ENCODE data around the gene GRID1.
"Not testable (repeated sequence)": the region's sequence is repeated elsewhere in the genome, so short reads cannot be mapped to it uniquely, and the experiment has no call there.

Gene GRID1

DNA sequence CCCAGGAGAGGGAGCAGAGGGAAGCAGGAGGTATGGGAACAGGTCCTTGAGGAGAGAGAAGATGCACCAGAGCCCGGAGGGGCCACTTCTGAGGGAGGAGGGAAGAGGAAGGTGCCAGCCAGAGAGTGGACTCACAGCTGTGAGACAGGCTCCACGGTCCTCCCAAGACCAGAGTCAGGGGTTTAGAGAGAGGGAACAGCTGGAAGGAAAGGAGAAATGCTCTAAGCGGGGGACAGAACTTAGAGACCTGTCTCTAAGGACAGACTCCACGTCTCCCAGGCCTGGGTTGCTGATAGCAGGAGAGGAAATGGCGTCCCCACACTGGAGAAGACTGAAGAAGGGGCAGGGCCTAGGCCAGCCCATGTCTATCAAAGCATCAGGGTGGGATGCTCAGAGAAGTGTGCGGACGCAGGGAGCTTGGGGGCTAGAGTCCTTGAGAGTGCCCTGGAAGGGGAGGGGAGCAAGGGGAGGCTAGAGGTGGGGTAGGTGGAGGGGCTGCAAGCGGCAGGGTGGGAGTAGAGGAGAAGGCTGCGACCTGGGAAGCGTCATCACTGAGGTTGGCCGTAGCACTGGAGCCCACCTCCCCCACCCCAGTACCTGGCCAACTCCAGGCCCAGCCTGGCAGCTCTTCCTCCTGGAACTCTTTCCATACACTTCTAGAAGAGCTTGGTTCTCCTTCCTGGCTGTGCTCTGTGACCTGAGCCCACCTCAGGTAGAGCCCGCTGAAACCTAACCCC lies 25.6 kb upstream of the GRID1 start:
- DNase-seq = no peak

DNA sequence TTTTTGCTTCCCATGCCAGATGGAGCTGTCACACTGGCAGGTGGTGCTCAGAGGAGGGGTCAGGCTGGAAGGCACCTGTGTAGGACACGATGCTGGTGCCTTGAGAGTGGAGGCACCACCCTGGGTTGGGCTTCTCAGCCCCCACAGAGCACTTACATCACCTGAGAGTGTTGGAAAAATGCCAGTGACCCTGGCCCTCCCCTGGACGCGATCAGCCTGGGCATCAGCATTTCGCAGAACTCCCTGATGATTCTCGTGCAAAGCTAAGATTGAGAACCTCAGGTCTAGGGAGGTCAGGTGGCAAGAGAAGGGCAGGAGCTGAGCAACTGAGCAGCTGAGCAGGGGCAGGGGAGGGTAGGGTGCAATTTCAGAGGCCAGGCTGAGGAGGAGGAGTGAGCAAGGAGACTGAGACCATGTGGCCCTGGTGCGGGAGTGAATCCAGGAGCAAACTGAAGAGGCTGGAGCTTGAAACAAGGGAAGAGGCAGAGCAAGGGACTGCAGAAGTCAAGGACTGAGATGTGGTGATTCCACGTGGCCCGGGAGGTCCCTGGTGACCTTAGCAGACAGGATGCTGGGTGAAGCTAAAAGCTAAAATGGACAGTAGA lies 24.7 kb upstream of the GRID1 start:
- DNase-seq = no peak

DNA sequence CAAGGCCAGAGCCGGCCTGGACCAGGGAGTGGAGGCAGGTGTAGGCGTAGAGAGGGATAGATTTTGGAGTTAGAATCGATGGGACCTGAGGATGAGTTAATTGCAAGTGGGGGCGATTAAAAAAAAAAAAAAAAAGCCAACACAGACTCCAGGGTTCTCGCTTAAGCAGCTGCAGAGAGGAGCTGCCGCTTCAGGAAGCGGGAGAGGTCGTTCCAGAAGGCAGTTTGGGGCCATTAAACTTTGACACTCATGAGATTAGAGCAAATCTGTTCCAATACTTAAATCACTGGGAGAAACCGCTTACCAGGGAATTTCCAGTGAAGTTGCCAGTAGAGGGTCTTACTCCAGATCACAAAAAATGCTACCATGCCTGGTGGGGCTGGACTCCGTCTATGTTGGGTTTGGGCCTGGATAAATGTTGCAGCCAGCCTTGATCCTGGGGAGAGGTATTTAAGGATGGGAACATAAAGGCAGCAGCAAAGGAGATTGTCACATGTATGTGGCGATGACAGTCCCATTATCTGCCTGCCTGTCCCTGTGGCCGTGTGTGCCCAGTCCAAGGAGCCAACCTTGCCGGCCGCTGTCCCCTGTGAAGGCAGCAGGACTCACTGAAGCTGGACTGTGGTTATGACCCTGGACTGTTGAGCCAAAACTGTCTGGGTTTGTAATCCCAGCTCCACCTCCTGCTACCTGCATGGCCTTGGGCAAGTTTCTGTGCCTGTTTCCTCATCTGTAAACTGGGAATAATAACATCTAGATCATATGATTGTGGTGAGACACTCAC lies 23.9 kb upstream of the GRID1 start:
- no peak for DNase-seq

DNA sequence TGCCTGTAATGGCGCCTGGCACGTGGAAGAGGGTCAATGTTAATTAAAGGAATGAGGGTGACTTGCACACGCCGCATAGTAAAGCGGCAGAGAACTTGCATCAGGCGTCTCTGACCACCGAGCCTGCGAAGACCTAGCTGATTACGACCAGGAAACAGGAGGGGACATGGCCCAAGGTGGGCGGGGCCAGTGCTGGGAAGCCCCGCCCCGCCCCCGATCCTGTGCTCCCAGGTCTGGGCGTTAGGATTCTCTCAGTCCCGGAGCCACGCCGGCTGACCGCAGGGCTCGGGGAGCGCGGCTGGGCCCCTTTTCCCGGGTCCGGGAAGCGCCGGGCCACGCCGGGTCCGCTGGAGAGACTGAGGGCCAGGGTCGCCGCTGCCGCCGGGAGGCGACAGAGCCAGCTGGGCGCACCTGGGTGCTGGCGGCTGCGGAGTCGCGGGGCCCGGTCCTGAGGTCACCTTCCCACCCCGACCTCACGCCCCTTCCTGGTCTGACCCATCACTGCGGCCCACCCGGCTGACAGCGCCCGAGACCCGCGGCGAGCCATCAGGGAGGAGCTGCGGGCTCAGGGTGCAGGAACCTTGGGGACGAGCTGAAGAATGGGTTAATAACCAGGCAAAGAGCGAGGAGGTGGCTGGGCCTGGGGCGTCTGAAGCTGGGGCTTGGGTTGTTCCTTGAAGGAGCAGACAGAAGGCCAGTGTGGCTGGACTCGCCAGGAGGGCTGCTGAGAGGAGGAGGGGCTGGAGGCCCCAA lies 23.0 kb upstream of the GRID1 start:
- no peak for DNase-seq

DNA sequence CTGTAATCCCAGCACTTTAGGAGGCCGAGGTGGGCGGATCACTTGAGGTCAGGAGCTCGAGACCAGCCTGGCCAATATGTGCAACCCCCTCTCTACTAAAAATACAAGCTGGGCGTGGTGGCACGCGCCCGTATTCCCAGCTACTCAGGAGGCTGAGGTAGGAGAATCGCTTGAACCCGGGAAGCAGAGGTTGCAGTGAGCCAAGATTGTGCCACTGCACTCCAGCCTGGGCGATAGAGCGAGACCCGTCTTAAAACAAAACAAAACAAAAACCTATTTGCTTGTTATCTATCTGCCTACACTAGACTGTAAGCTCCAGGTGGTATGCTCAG lies 22.5 kb upstream of the GRID1 start:
- not testable (repeated sequence) for DNase-seq

DNA sequence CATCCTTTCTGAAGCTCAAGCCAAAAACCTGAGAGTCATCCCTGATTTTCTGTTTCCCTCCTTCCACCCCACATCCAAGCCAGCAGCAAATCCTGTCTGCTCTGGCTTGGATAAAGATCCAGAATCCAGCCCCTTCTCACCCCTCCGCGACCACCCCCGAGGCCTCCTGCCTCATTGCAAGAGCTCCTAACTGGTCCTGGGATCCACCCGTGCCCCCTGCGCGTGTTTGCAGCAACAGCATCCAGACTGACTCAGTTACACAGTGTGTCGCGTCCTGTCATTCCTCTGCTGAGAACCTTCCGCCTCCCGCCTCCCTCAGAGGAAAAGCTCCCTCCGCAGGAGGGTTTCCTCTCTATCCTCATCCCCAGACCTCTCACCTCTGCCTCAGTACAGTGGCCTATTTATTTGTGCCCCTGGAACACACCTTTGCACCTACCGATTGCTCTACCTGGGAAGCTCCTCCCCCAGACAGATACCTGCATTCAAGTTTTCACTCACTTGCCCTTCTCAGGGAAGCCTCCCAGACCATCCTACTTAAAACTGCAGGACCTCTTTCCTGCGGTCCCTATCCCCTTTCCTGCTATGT lies 21.6 kb upstream of the GRID1 start:
- no peak for DNase-seq

DNA sequence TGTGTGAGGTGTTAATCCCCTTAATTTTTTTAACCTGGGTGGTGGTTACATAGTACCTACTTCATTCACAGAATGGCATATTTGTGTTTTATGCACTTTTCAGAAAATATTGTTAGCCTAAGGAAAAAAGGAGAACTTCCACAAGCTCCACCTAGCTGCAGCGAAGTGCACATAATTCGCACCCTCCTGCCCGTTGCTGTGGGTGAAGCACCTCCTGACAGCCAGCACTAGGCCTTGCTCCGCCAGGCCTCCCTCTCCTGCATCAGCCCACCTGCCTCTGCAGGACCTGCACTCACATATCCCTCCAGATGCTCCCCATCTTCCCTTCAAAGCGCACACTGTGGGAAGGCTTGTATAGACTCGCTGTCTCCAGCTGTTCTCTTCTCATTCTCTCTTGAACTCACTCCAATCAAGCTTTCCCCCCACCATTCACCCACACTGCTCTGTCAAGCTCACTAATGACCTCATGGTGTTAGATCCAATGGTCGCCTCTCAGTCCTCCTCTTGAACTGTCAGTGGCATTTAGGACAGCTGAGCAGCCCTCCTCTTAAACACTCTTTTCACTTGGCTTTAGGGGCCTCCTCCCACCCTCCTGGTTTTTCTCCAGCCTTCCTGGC lies 20.7 kb upstream of the GRID1 start:
- DNase-seq = no peak

DNA sequence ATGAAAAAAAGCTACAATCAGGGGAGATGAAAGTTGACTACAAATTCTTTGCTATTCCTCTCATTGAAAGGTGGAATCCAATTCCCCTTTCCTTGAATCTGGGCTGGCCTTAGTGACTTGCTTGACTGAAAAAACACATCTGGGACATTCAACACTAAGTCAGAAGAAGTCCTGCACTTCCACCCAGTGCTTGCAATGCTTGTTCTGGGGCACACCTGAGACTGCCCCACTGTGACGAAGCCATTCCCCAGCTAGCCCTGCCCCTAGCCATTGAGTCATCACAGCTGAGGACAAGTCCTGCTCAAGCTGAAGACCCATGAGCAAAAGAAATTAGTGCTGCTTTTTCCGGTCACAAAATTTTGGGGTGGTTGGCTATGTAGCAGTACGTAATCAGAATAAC lies 19.2 kb upstream of the GRID1 start:
- DNase-seq = no peak

DNA sequence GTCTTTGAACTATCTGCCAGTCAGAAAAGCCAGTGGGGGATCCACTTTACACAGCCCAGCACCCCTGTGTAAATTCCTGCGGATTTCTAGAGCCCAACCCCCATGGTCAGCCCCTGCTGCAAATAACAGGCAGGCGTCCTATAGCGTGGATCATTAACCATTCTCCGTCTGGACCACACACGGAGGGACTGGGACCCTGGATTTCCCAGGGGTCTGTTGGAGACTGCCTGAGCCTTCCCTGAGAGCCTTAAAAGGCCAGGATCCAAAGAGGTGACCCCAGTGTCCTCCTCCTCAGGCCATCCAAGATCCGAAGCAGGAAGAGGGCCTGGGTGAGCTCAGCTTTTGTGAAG lies 11.2 kb upstream of the GRID1 start:
- DNase-seq = no peak

DNA sequence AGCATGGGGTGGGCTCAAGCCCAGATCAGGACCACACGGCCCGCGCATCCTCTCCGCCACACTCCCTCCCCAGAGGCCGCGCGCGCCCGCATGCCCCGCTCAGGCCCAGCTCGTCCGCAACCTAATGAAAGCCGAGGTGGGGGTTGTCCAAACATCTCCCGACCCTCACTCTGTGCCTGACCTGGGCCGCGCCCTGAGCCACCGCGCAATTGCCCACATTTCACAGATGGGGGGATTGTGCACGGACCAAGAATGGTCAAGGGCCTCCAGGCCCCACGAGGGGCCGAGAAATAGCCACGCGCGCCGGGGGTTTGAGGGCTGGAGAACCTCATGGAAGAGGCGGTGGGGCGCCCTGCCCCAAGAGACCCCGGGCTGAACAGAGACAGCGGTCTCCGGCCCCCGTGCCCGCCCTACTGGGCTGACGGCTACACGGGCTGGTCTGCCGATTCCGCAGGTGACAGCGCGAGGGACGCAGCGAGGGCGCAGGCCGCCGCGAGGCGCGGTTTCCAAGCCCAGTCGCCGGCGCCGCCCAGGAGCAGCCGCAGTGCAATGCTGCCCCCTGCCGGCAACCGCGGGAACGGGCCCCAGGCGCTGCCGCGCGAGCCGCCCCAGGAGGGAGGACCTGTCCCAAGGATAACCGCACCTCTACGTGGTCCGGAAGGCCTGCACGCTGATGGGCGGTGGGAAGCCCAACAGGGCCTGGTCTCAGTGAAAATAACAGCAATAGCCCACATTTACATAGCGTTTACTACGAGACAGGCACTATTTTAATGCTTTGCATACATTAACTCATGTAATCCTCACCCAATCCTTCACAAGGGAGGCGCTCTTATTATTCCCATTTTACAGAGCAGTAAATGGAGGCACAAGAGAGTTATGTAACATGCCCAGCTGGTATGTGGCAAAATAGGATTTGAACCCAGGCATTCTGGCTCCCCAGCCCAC lies 10.5 kb upstream of the GRID1 start:
- peak; percentile 74 to 80 for DNase-seq

DNA sequence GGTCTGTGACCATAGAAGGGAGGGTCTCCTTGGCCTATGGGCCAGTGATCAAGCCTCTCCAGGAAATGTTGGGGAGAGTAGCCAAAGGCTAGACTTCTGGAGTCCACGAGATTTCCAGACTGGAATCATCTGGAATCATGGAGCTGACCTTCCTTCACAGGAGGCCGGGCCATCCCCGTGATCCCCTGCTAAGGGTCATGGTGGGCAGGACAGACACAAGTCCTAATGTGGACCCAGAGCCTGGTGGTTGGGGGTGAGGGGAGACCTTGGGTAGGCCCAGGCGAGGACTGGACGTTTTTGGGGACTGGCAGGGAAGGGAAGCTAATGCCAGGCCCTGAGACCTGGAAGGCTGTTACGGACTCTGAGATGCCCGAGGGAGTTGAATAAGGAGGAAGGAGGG lies 9.8 kb upstream of the GRID1 start:
- no peak for DNase-seq

DNA sequence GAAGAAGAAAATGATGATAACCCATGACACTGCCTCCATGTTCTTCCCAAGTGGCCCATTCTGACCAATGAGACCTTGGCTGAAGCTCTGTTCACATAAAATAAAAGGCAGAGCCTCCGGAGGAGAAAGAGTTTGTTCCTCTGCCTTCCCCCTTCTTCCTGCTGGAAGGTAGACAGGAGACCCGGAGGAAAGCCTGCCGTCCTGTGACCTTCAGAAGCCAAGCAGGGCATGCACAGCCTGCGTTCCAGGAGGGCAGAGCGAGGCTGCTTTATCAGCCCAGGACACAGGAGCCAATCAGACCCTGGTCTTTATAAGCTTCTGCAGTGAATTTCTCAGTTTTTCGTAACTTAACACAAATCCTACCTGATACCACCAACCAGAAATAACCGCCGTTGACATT lies 8.6 kb upstream of the GRID1 start:
- no peak for DNase-seq

DNA sequence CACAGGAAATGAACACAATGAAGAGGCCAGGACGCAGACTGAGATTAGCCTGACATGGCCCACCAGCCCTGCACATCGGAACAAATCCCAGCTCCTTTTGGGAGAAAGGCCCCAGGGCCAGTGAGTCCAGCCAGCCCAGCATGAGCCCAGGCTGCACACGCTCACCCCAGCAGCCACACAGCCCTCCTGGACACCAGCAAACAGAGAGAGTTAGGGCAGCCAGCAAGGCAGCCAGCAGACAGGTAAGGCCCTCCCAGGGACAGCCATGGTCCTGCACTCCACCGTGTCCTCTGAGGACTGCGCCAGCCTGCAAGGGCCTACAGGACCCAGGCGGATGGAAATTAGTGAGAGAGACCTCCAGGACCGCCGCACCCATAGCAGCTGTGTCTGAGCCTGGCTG lies 8.1 kb upstream of the GRID1 start:
- no peak for DNase-seq

DNA sequence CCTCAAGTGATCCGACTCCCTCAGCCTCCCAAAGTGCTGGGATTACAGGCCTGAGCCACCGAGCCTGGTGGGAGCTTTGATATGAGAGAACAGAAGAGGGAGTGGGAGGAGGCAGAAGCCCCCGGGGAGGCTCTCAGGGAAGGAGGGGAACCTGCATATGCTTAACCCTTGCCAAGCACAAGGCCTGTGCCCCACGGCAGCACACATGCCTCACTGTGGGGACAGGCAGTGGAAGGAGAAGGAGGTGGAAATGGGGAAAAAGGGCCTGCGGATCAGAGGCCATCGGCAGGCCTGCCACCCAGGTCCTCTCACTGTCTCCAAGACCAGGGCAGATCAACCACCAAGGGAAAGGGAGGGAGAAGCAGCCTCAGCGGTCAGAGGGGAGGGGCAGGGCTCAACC lies 7.2 kb upstream of the GRID1 start:
- no peak for DNase-seq

DNA sequence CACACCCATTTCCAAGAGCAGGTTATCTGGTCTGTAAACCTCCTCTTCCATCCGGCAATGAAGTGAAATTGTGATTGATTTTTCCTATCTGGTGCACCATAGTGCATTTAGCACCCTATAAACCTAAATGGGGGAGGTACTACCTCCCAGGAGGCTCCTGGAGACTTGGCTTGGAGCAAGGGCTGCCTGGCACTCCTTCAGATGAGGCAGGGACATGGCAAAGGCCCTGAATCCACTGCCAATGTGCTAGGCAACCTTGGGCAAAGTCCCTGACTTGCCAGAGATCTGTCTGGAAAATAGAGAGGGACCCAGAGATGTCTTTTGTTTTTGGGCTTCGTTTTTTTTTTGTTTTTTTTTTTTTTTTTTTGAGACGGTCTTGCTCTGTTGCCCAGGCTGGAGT lies 6.7 kb upstream of the GRID1 start:
- no peak for DNase-seq

DNA sequence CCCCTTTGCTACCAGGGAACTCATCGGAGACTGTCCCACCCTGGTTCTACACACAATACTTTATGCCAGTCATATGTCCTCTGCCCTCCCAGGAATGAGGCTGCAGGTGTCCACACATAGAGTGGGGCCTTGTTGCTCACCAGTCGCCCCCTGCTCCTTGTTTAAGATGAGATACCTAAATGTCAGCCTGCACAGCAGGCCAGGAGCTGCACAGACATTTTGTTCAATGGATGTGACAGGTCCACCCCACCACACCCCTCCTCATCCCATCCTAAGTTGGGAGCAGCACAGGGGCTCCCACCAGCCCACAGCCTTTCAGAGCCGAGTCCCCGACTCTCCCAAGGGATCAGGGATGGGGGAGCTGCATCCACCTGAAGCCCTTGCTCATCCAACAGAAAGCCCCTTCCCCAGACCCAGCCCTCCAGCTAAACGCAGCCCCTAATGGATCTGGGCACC lies 6.2 kb upstream of the GRID1 start:
- DNase-seq = no peak

DNA sequence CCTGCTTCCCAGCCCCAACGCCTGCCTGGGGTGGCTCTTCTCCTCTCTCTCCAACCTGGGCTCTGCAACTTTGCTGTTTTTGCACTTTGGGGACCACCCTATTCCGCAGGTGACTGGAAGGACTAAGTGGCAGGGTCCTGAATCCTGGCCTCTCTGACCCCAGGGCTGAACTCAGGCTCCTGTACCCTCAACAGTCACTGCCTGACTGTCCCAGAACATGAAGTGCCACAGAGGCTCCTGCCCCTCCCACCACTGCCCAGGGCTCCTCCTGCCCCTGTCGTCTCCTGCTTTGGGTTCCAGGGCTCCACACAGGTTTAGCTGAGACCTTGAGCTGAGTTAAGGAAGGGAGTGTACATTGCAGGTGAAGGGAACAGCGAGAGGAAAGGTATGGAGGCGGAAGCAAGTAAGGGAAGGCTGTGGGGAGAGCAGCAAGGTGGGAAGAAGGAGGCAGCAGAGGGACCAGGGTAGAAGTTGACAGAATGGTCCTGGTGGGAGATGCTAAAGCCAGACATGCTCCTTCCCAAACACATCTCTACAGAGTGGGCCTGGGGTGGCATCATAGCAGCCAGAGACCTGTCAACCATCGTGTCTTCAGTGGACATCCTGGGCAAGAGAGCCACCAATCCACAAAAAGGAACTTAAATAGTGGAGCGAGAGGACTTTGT lies 5.7 kb upstream of the GRID1 start:
- no peak for DNase-seq

DNA sequence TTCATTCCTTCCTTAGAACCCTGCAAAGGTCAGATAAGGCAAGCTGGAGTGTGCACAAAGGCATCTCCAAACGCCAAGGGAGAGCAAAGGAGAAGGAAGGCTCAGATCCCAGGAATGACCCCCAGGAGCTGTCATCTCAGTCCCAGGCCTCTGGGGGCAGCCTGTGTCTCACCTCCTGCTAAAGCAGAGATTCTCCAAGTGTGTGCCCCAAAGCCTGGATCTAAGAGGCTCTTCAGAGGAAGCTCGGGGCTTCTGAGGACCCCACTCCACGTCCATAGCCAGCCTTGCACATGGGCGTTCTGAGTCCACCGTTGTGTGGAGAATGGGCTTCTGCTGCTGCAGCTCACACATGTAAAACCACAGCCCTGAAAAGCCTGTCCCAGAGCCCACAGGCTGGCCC lies 5.1 kb upstream of the GRID1 start:
- no peak for DNase-seq

DNA sequence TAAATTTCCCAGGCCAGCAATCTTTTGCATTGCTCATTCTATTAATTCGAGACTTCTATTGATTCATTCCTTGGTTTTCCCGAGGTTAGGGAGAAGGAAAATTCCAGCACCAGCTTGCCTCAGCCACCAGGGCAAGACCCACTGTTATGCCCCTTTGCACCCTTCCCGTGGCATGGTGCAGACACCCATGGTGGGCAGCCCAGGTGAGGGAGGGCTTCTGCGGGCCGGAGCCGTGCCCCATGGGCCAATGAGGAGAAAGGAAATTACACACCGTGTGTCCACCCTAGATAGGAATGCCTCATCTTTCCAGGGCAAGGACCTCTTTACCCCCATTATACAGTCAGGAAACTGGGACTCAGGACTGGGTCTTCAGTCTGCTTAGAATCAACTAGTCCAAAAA lies 4.5 kb upstream of the GRID1 start:
- DNase-seq = no peak

DNA sequence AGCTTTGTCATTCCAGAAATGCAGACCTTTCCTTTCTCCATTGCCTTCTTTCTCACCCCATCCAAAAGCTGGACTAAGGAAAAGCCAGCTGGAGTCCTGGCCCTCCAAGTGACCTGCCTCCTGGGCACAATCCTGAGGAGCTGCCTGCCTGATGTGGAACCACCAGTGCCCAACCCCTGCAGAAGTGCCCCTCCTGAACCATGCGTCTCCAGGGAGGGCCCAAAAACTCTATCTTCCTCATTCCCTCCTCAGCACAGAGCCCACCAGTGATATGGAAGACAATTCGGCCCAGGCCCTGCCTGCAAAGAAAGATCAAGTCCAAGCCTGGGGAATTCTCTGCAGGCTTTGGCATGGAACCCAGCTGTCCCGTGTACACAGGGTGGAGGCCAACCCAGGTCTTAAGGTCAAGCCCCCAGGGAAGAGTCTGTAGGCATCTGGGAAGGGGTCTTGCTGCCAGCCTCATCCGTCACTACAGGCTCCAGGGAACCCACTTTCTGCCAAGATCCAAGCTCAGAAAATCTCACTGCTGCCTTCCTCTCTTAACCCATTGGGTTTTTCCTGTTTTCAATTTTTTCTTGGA lies 3.5 kb upstream of the GRID1 start:
- DNase-seq = no peak

DNA sequence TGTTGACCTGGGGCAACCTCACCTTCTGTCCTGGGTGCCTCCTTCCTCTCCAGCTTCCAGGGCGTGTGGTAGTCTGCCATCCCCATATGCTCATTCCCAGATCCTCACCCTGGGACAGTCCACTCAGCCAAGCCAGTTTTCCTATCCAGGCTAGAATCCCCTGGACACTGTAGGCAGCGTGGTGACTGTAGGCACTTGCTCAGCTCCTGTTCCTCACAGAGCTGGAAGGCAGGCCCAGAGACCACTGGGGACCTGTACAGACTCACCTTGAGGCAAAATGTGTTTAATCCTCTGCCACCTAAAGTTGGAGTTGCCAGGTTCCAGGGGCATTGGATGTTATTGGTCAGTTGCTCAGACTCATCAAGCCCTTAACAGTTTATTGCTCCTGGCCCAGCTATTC lies 2.4 kb upstream of the GRID1 start:
- DNase-seq = no peak

Measured in CD4-positive, alpha-beta T cell treated with Interleukin-1 beta for 1 hour (primary cell).